DOHH2 (cell line): ENCODE data around the gene ADORA1.

ENCODE experiments used
- CTCF ChIP-seq: fragments of 200-600 bp; sonication (generic); IDR thresholded peaks from one replicate; pipeline ENCODE4 v1.5.1; 2014; ENCODE audit warnings: antibody characterized with exemption, mild to moderate bottlenecking, low read depth, low read length; ENCODE audit not compliant: poor library complexity, severe bottlenecking
- EZH2phosphoT487 ChIP-seq: fragments of 200-600 bp; sonication (generic); IDR thresholded peaks from 2 replicates; pipeline ENCODE4 v1.6.1; 2017; ENCODE audit warnings: borderline replicate concordance, mild to moderate bottlenecking, antibody characterized with exemption, low read length, moderate library complexity, mixed read lengths

GRCh38 chr1:203089651-203090045, 37.9 kb upstream of the ADORA1 start:
- TF ChIP-seq EZH2phosphoT487: no peak
- TF ChIP-seq CTCF: no peak
